ENCODE results near the gene P3R3URF.

P3R3URF gene

DNA sequence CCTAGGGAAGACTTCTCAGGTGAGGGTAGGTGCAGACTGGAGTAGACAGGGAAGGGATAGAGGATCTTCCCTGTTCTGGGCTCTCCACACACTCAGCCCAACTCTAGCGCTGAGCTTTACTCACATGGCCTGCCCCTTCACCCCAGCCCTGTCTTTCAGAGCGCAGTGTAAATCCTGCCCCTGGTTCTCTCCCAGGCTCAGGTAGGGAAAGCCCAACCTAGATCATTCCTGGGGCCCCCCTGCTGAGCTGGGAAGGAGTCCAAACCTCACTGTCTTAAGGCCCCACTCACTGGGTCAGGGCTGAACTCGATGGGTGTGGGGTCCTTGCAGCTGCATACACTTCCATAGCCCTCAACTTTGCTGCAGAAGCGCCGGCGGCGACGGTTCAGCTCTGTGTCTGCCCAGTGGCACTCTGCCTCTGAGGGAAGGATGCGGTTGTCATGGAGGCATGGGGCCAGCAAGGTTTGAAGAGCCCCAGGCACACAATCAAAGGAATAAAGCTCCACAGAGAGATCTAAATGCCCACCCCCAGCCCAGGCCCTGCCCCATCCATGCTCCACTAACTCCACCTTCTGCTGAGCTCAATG lies 17.8 kb upstream of the P3R3URF start:
- DNase-seq, result no peak

DNA sequence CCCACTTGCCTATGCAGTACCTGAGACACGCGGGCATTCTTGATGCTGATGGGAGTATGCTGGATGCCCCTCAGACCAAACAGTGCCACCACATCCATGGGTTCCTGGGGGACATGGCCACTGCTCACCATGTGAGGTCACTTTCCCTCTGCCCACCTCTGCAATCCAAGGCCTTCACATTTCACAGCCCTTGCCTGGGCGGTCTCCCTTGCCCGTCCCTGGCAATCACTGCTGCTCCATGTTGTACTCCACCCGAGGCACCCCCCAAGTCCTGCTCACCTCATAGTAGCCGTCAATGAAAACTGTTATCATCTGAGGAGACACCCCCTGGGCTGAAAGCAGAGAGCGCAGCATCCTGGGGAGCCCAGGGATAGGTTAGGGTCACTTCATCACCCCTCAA lies 17.0 kb upstream of the P3R3URF start:
- DNase-seq, result no peak

DNA sequence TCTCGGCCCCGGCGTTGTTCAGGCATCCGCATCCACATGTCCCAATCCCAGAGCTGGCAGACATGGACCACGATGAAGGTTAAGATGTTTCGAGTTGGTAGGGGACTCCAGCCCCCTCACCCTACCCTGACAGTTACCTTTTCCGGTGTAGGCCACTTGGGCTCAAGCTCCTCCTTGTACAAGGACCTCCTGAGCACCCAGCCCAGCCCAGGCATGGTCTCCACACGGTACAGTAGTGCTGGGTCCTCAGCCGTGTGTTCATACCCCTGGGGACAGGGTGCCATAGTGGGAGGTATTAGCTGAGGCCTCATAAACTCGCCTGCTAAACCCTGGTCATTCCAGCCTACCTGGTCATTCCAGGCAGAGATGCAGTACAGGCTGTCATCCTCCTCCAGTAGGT lies 15.9 kb upstream of the P3R3URF start:
- DNase-seq, result no peak

DNA sequence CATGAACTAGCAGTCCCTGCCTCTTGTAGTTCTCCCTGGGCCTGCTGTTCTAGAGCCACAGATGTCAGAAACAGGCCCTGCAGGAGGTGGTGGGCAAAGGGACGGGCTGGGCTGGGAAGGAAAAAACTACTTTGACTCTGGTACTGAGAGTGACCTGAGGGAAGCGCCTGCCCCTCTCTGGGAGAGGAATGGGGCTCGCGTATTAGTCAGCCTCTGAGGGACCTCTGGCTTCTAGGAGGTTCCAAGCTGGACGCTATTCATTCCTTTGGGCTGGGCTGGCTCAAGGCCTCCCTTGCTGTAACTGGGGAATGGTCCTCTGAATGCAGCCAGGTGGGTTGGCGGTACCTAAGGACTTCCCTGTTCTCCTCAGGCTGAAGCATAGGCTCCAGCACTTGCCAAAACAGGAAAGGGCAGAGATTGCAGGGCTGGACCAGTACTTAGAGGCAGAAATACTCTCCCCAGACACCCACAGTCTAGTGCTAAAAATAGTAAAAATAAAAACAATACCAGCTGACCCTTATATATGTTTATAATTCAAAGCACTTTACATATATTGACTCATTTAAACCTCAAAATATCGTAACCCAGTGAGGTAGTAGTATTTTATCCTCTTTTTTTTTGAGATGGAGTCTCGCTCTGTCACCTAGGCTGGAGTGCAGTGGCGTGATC lies 14.9 kb upstream of the P3R3URF start:
- no peak for DNase-seq

- DNase-seq, result no peak
Observed at GRCh38 chr1:46190539-46190938, 14.3 kb upstream of the P3R3URF start.

DNA sequence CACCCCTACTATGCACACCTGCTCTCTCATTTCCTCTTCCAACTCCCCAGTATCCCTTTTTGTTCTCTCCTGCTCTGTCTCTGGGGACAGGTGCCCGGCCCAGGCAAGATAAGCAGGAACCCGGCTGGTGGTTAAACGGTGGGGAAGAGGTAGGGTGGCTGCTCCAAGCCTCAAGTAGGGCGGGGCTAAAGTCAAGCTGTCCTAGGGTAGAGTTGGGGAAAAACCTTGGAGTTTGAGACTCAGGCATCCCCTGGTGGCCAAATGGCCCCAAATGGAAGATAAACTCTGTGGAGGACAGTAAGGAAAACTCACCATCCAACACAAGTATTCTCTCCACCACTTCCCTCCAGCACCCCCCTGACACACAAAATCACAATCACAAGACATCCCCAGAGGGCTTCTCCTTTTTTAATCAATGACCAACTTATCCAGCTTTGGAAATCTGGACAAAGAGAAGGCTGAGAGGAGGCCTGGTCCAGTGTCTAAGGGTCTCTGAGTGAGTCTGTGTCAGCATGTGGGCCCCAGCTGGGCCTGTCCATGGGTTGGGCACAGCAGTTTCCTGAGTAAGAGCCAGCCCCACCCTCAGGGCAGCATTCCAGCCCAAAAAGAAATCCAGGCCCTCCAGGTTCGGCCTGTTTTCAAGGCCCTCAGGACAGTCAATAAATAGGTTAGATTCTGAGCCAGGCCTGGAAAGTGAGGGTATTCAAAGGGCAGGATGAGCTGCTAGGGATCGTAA lies 12.2 kb upstream of the P3R3URF start:
- DNase-seq, result no peak

DNA sequence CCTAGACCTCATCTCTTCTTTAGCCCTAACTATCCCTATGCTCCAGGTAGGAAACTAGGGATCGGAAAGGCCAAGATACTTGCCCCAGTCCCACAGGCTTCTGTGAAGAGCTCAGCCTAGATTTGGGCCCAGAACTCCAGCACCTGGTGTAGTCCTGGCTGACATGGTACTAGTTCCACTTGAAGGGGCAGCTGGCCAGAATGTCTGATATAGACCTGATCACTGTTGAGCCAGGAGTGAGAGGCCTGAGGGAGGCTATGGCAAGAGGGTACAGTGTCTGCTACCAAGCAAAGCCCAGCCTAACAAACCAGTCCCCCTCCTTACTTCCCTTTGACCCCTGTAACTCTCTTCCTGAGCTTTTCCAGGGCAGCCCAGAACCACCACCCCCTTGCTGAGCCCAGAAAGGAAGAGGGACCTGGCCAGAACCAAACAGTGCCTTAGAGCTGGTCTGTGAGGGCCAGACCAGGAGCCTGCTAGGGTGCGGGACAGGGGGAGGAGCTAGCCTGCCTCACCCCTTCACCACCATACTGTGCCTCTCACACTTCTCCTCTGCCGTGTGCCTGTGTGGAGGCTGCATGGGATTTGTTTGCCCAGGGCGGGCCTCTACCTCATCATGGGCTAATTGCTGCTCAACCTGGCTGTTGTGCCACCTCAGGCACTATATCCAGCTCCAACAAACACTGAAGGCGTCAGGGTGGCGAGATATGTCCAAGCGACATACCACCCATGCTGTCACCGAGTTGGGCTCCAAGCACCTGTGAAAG lies 11.0 kb upstream of the P3R3URF start:
- DNase-seq, result no peak

GRCh38 chr1:46186076-46186475 lies 9.8 kb upstream of the P3R3URF start:
- DNase-seq, result no peak

- DNase-seq, result no peak
Observed at GRCh38 chr1:46184920-46185658, 8.8 kb upstream of the P3R3URF start.

DNA sequence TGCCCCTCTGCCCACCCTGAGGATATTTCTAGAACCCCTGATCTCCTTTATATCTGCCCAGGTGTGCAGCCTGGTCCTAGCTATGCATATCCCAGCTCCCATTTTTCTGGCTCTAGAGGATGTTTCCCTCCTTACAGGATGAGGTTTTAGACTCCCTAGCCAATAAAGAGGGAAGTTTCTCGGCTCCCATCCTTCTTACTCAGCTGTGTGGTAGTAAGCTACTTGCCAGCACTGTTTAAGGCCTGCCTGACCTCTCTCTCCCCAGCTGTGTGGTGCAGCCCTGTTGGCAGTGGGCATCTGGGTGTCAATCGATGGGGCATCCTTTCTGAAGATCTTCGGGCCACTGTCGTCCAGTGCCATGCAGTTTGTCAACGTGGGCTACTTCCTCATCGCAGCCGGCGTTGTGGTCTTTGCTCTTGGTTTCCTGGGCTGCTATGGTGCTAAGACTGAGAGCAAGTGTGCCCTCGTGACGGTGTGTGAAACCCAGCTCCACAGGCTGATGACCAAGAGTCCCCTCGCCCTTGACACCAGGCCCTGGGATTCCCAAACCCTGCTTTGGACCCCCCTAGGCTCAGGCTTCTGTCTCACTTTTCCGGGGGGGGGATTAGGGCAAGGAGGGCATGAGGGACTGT lies 7.8 kb upstream of the P3R3URF start:
- no peak for DNase-seq

GRCh38 chr1:46183079-46183847 lies 7.0 kb upstream of the P3R3URF start:
- peak; percentile 33 for DNase-seq

DNA sequence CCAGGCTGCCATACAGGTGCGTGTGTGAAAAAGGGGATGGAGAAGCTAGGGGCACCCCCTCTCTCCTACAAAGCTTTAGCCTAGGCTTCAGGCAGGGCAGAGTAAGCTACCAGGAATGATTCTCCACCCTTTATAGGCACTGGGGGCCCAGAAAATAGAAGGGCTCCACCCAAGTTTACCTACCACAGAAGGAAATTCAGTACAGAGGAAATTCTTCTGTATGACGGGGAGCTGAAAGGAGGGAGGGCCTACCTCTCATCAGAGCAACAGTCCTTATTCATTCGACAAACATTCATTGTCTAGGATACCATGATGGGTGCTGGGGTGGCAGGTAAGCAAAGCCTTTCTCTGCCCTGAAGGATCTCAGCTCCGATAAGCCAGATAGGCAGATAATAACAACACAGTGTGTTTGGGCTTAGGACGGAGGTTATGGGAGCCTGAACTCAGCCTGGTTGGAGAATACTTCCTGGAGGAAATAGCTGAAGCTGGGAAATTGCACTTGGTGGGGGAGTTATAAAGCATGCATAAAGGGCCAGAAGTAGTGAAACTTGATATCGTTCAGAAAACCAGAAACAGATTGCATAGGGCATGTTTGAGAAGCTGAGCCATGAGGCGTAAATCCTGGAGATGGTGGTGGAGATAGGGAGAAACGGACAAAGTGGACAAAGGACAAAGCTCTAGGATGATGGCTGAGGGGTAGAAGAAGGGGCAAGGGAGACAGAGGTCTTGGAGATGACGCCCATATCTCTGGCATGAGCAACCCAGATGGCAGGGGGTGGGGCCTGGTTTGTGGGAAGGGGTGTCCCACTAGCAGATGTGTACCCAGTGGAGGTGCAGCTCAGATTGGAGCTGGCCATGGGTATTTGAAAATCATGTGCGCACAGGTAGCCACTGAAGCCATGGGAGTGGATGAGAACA lies 5.3 kb upstream of the P3R3URF start:
- DNase-seq, result no peak

DNA sequence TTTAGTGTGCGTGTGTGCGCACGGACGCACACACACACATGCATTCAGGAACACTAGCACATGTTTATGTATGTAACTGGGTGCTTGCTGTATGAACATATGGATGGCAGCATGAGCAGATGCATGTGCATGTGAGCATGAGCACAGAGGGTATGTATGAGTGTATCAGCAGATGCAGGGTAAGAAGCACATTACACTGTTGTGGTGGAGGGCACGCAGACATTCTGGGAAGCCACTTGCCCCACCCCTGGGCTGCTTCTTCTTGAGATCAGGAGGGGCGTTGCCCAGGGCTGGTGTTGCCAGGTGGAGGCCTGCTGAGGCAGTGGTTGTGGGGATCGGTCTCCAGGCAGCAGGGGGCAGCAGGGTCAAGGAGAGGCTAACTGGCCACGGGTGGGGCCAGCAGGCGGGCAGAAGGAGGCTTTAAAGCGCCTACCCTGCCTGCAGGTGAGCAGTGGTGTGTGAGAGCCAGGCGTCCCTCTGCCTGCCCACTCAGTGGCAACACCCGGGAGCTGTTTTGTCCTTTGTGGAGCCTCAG lies 3.9 kb upstream of the P3R3URF start:
- no peak for DNase-seq

- DNase-seq, result peak; percentile 75
Observed at GRCh38 chr1:46179138-46180081, 3.1 kb upstream of the P3R3URF start.

- no peak for DNase-seq
Observed at GRCh38 chr1:46175243-46175642, 1.0 kb downstream of the P3R3URF start.

- DNase-seq, result no peak
Observed at GRCh38 chr1:46174448-46175231, 1.6 kb downstream of the P3R3URF start, which contains the start of gene TSPAN1. TSS of gene TSPAN1 (plus strand) at chr1:46175087. CDS start at chr1:46181108, 6,021 bp downstream.

GRCh38 chr1:46173361-46173856 lies 2.9 kb downstream of the P3R3URF start:
- no peak for DNase-seq

DNA sequence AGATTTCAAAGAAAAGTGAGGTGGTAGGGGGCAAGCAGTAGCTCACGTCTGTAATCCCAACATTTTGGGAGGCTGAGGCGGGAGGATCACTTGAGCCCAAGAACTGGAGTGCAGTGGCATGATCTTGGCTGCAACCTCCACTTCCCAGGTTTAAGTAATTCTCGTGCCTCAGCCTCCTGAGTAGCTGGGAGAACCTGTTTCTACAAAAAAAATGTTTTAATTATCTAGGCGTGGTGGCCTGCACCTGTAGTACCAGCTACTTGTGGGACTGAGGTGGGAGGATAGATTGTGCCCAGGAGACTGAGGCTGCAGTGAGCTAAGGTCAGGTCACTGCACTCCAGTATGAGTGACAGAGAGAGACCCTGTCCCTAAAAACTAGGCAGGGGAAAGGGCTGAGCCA lies 4.0 kb downstream of the P3R3URF start:
- no peak for DNase-seq

Data from NCI-H1092 treated with DMSO at 0.1 percent for 48 hours (cell line).